Measurements from ENCODE around the gene XK.

The XK gene

DNA sequence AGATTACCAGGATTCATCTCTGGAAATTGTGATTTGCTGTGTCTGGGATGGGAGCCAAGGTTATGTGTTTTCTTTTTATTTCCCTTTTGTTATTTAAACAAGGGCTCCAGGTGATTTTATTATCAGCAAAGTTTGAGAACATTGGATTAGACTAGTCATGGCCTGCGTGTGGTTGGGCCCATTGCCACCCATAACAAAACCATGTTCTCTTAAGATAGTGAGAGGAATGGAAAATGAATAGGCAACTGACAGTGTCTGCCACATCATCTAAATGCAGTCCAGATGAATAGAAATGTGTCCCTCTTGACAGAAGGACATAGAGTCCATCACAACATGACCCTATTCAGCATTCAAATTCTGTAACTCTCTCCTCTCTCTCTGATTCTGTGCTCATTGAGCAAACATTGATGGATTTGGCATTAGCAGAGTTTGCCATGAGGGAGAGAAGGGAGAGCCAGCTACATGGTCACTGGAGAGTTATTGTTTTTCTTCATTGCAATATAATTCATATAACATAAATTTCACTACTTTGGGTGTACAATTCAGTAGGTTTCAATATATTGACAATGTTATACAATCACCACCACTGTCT, 11.7 kb downstream of the XK start:
- Histone ChIP-seq H3F3A (ENCODE audit: low read depth) (no peaks in the 10 kb centered on the region), H3K4me3 (ENCODE audit: low read length, poor library complexity, severe bottlenecking) (no peak overlapping the region), H3K79me2 (ENCODE audit: insufficient read depth, low read length) (peaks cover 55% of the 10 kb centered on the region), H3K9me2 (replicated peaks; ENCODE audit: low read depth, low read length) (no peaks in the 10 kb centered on the region), H3K4me2 (ENCODE audit: low read depth, low read length, poor library complexity, severe bottlenecking) (no peak overlapping the region), H3K4me1 (ENCODE audit: insufficient read depth, low read length, poor library complexity, severe bottlenecking) (peaks cover 26% of the 10 kb centered on the region), H3K9ac (ENCODE audit: low read depth, low read length, poor library complexity, severe bottlenecking) (no peak overlapping the region), H3K9me3 (ENCODE audit: insufficient read depth, low read depth, low read length) (no peaks in the 10 kb centered on the region), H3K27me3 (ENCODE audit: insufficient read depth, low read length, poor library complexity, severe bottlenecking) (no peaks in the 10 kb centered on the region), H2AFZ (ENCODE audit: low read length) (no peak overlapping the region), H3K36me3 (ENCODE audit: insufficient read depth, low read length) (peaks cover 21% of the 10 kb centered on the region; the same call in 1 of the 2 replicates), H4K20me1 (ENCODE audit: insufficient read depth, low read length, poor library complexity, severe bottlenecking) (no peaks in the 10 kb centered on the region)
- TF ChIP-seq EZH2phosphoT487 (IDR thresholded peaks at IDR 0.05; ENCODE audit: borderline replicate concordance) (no peak), CTCF (conservative IDR thresholded peaks at IDR 0.05; ENCODE audit: low read length) (no peak)

- Histone ChIP-seq H3K79me2 (ENCODE audit: insufficient read depth, low read length) (peaks cover 41% of the 10 kb centered on the region), H3K36me3 (ENCODE audit: insufficient read depth, low read length) (peaks cover 12% of the 10 kb centered on the region; the same call in 1 of the 2 replicates), H3K9me3 (ENCODE audit: insufficient read depth, low read depth, low read length) (no peaks in the 10 kb centered on the region)
These were observed 16.0 kb downstream of the XK start for GRCh38 chrX:37701588-37701987.

DNA sequence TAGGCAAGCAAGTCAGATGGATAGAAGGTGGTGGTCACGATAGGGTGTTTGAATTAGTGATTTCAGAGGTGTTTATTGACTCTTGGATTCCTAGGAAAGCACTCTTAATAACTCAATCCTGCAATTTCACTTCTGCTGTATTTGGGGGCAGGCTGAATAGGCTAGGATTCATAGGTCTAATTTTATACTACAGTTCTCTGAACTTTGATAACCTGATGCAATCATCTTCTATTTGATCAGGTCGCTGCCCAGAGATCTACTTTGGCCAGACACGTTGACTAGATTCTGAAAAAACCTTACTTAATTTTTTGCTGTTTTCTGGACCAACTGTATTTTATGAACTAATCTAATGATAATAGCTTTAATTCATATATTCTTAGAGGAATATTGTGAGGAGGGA, 26.4 kb downstream of the XK start:
- Histone ChIP-seq H3K4me2 (ENCODE audit: low read depth, low read length, poor library complexity, severe bottlenecking) (no peak overlapping the region), H4K20me1 (ENCODE audit: insufficient read depth, low read length, poor library complexity, severe bottlenecking) (no peaks in the 10 kb centered on the region), H3K79me2 (ENCODE audit: insufficient read depth, low read length) (peaks cover 27% of the 10 kb centered on the region), H3K36me3 (ENCODE audit: insufficient read depth, low read length) (no peaks in the 10 kb centered on the region), H3K27me3 (ENCODE audit: insufficient read depth, low read length, poor library complexity, severe bottlenecking) (no peaks in the 10 kb centered on the region), H3F3A (ENCODE audit: low read depth) (no peaks in the 10 kb centered on the region), H3K4me3 (ENCODE audit: low read length, poor library complexity, severe bottlenecking) (no peak overlapping the region), H3K9ac (ENCODE audit: low read depth, low read length, poor library complexity, severe bottlenecking) (no peak overlapping the region), H3K4me1 (ENCODE audit: insufficient read depth, low read length, poor library complexity, severe bottlenecking) (no peaks in the 10 kb centered on the region), H3K9me3 (ENCODE audit: insufficient read depth, low read depth, low read length) (no peaks in the 10 kb centered on the region), H2AFZ (ENCODE audit: low read length) (no peak overlapping the region), H3K9me2 (replicated peaks; ENCODE audit: low read depth, low read length) (no peaks in the 10 kb centered on the region)
- no peak for TF ChIP-seq EZH2phosphoT487 (IDR thresholded peaks at IDR 0.05; ENCODE audit: borderline replicate concordance)

More at GRCh38 chrX:37701588-37701987, 16.0 kb downstream of the XK start:
- Histone ChIP-seq H3K4me3 (ENCODE audit: low read length, poor library complexity, severe bottlenecking) (no peak overlapping the region), H2AFZ (ENCODE audit: low read length) (no peak overlapping the region), H3K27me3 (ENCODE audit: insufficient read depth, low read length, poor library complexity, severe bottlenecking) (no peaks in the 10 kb centered on the region), H3K9me2 (replicated peaks; ENCODE audit: low read depth, low read length) (no peaks in the 10 kb centered on the region), H3K4me2 (ENCODE audit: low read depth, low read length, poor library complexity, severe bottlenecking) (no peak overlapping the region), H4K20me1 (ENCODE audit: insufficient read depth, low read length, poor library complexity, severe bottlenecking) (no peaks in the 10 kb centered on the region), H3K4me1 (ENCODE audit: insufficient read depth, low read length, poor library complexity, severe bottlenecking) (no peaks in the 10 kb centered on the region), H3F3A (ENCODE audit: low read depth) (no peaks in the 10 kb centered on the region), H3K9ac (ENCODE audit: low read depth, low read length, poor library complexity, severe bottlenecking) (no peak overlapping the region)
- TF ChIP-seq CTCF (conservative IDR thresholded peaks at IDR 0.05; ENCODE audit: low read length) (no peak), EZH2phosphoT487 (IDR thresholded peaks at IDR 0.05; ENCODE audit: borderline replicate concordance) (no peak)

- H3K9me3 ChIP-seq (ENCODE audit: insufficient read depth, low read depth, low read length): no peaks in the 10 kb centered on the region
- H3F3A ChIP-seq (ENCODE audit: low read depth): no peaks in the 10 kb centered on the region
- H3K4me3 ChIP-seq (ENCODE audit: low read length, poor library complexity, severe bottlenecking): no peak overlapping the region
- peaks cover 31% of the 10 kb centered on the region for H3K79me2 ChIP-seq (ENCODE audit: insufficient read depth, low read length)
- H3K27me3 ChIP-seq (ENCODE audit: insufficient read depth, low read length, poor library complexity, severe bottlenecking): no peaks in the 10 kb centered on the region
- H3K4me1 ChIP-seq (ENCODE audit: insufficient read depth, low read length, poor library complexity, severe bottlenecking): no peaks in the 10 kb centered on the region
- H2AFZ ChIP-seq (ENCODE audit: low read length): no peak overlapping the region
- H3K4me2 ChIP-seq (ENCODE audit: low read depth, low read length, poor library complexity, severe bottlenecking): no peak overlapping the region
- H3K9me2 ChIP-seq (replicated peaks; ENCODE audit: low read depth, low read length): no peaks in the 10 kb centered on the region
- TF ChIP-seq CTCF (conservative IDR thresholded peaks at IDR 0.05; ENCODE audit: low read length) (no peak), EZH2phosphoT487 (IDR thresholded peaks at IDR 0.05; ENCODE audit: borderline replicate concordance) (no peak)
- H4K20me1 ChIP-seq (ENCODE audit: insufficient read depth, low read length, poor library complexity, severe bottlenecking): no peaks in the 10 kb centered on the region
- H3K9ac ChIP-seq (ENCODE audit: low read depth, low read length, poor library complexity, severe bottlenecking): no peak overlapping the region
- H3K36me3 ChIP-seq (ENCODE audit: insufficient read depth, low read length): peaks cover 2% of the 10 kb centered on the region; the same call in 1 of the 2 replicates
These were observed 26.9 kb downstream of the XK start for GRCh38 chrX:37712458-37712857.

Measured in Loucy (cell line).